A549 (cell line): ENCODE data around the gene FGF2.

ENCODE experiments used
- ESRRA ChIP-seq: fragments of 150-350 bp; IDR thresholded peaks from 2 replicates; pipeline ENCODE4 v1.6.1; 2014; ENCODE audit warnings: mild to moderate bottlenecking, low read length, borderline replicate concordance
- HDAC2 ChIP-seq: fragments of 200-600 bp; sonication (generic); IDR thresholded peaks from 2 replicates; pipeline ENCODE4 v1.6.1; 2016
- KDM1A ChIP-seq: fragments of 200-600 bp; sonication (generic); IDR thresholded peaks from 2 replicates; pipeline ENCODE4 v1.6.1; 2016; ENCODE audit warnings: low read depth, mild to moderate bottlenecking
- MAFK ChIP-seq: fragments of 450-650 bp; IDR thresholded peaks from 2 replicates; pipeline ENCODE4 v1.6.1; 2014; ENCODE audit not compliant: partially characterized antibody
- MAZ ChIP-seq: fragments of 150-350 bp; IDR thresholded peaks from 2 replicates; pipeline ENCODE4 v1.6.1; 2014; ENCODE audit warnings: antibody characterized with exemption, low read depth, low read length, borderline replicate concordance
- POLR2A ChIP-seq: IDR thresholded peaks from 2 replicates; pipeline ENCODE4 v1.6.1; 2012; ENCODE audit warnings: mild to moderate bottlenecking, low read length
- POLR2AphosphoS2 ChIP-seq: conservative IDR thresholded peaks from 2 replicates; pipeline ENCODE4 v1.6.1; 2012; ENCODE audit warnings: low read length, improper control_type of control experiment, inconsistent platforms
- RAD21 ChIP-seq, 2 experiments: fragments of >200 bp in 1 of 2; sonication (Bioruptor Twin) in 1 of 2; formaldehyde crosslinking in 1 of 2; IDR thresholded peaks in 1 of 2; conservative IDR thresholded peaks in 1 of 2; 2 replicates in 1 of 2; 3 replicates in 1 of 2; pipeline ENCODE4 v1.6.1; 2012 to 2018; ENCODE audit warnings: inconsistent platforms in 1 of 2
- SMC3 ChIP-seq: fragments of >200 bp; sonication (Bioruptor Twin); formaldehyde crosslinking; IDR thresholded peaks from 3 replicates; pipeline ENCODE4 v1.6.1; 2018; ENCODE audit warnings: inconsistent platforms
- ZNF302 ChIP-seq: fragments of 250-450 bp; sonication (Bioruptor Pico); IDR thresholded peaks from 2 replicates; pipeline ENCODE4 v1.9.0; 2021; ENCODE audit warnings: inconsistent platforms, mild to moderate bottlenecking, moderate library complexity
- TF ChIP-seq, protein P1 (sequence below): fragments of >200 bp; sonication (Bioruptor Twin); formaldehyde crosslinking; IDR thresholded peaks from 3 replicates; pipeline ENCODE4 v1.5.1; 2016
- TF ChIP-seq, protein P2 (sequence below): fragments of >200 bp; sonication (Bioruptor Twin); formaldehyde crosslinking; IDR thresholded peaks from 3 replicates; pipeline ENCODE4 v1.6.1; 2016
- TF ChIP-seq, protein P3 (sequence below): IDR thresholded peaks from 2 replicates; pipeline ENCODE4 v1.6.1; 2012

DNA sequence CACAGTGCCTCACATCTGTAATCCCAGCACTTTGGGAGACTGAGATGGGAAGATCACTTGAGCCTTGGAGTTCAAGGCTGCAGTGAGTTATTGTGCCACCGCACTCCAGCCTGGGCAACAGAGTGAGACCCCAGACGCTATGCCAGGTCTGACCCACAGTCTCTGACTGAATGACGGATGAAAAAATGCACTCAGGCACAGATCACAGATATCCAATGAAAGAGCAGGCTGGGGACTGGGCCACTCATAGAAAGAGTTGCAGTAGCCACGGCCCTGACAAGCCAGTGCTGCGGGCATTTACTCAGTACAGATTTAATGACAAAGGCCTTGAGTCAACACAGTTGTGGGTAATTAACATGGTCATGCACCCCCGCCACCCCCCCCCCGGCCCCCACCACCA, 73.1 kb downstream of the FGF2 start:
- TF ChIP-seq MAFK (no peak), HDAC2 (no peak), RAD21 (conservative IDR thresholded peaks at IDR 0.05 in 1 of 2, IDR thresholded peaks at IDR 0.05 in 1 of 2) (no peak), POLR2AphosphoS2 (peak; percentile 75; the same call in 1 of the 2 replicates), KDM1A (no peak), MAZ (no peak), SMC3 (no peak), POLR2A (no peak), ESRRA (no peak), ZNF302 (CRISPR knock-in tag) (no peak)
- TF ChIP-seq, protein P1, sequence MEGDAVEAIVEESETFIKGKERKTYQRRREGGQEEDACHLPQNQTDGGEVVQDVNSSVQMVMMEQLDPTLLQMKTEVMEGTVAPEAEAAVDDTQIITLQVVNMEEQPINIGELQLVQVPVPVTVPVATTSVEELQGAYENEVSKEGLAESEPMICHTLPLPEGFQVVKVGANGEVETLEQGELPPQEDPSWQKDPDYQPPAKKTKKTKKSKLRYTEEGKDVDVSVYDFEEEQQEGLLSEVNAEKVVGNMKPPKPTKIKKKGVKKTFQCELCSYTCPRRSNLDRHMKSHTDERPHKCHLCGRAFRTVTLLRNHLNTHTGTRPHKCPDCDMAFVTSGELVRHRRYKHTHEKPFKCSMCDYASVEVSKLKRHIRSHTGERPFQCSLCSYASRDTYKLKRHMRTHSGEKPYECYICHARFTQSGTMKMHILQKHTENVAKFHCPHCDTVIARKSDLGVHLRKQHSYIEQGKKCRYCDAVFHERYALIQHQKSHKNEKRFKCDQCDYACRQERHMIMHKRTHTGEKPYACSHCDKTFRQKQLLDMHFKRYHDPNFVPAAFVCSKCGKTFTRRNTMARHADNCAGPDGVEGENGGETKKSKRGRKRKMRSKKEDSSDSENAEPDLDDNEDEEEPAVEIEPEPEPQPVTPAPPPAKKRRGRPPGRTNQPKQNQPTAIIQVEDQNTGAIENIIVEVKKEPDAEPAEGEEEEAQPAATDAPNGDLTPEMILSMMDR, result no peak
- TF ChIP-seq, protein P2, sequence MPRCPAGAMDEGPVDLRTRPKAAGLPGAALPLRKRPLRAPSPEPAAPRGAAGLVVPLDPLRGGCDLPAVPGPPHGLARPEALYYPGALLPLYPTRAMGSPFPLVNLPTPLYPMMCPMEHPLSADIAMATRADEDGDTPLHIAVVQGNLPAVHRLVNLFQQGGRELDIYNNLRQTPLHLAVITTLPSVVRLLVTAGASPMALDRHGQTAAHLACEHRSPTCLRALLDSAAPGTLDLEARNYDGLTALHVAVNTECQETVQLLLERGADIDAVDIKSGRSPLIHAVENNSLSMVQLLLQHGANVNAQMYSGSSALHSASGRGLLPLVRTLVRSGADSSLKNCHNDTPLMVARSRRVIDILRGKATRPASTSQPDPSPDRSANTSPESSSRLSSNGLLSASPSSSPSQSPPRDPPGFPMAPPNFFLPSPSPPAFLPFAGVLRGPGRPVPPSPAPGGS, result no peak
- TF ChIP-seq, protein P3, sequence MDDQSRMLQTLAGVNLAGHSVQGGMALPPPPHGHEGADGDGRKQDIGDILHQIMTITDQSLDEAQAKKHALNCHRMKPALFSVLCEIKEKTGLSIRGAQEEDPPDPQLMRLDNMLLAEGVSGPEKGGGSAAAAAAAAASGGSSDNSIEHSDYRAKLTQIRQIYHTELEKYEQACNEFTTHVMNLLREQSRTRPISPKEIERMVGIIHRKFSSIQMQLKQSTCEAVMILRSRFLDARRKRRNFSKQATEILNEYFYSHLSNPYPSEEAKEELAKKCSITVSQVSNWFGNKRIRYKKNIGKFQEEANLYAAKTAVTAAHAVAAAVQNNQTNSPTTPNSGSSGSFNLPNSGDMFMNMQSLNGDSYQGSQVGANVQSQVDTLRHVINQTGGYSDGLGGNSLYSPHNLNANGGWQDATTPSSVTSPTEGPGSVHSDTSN, result no peak
